ENCODE measurements around the gene SOX3. TPM values are rescaled to one million over a fixed set of nuclear protein-coding genes. Genes with fewer than 3 reads are reported as not detected.

Gene SOX3
- total and polyA plus RNA-seq, 9 of the 15 experiments (the other 6 are each of a cell fraction or from before 2014, with no cell fraction given) = not detected

DNA sequence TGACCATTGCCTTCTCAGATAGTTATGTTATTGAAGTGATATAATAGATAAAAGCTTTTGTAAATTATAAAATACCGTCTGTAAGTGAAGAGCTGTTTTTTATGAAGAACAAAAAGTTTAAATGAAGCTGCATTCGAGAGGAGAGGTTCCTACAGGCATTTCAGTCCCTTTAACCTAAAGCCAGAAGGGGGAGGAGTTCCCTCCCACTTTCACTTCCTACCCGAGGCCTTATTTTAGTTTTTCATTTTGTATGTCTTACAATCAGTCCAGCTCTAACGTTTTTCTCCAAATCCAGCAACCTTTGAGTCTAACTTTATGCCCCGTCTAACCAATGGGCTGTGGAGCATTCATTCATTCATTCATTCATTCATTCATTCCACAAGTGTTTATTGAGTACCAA, 16.5 kb upstream of the SOX3 start:
- H4K20me1 ChIP-seq (replicated peaks; ENCODE audit: control insufficient read depth, insufficient read depth, low read length) = no peaks in the 10 kb centered on the region
- no peaks in the 10 kb centered on the region for H3K79me2 ChIP-seq (ENCODE audit: control insufficient read depth, insufficient read depth, low read length)
- no peaks in the 10 kb centered on the region for H3K27me3 ChIP-seq (ENCODE audit: control insufficient read depth in 2 of 2, insufficient read depth in 2 of 2, low read length in 2 of 2)
- intact Hi-C loops (cut with micrococcal nuclease) (no loop called here), in situ Hi-C loops (cut with MboI) (no loop called here)
- no peaks in the 10 kb centered on the region for H3K9me3 ChIP-seq (replicated peaks; ENCODE audit: control insufficient read depth, insufficient read depth, low read depth, low read length)
- ATAC-seq = no peak
- no peak overlapping the region for H3K4me2 ChIP-seq (ENCODE audit: insufficient read depth, low read length)
- POLR2A ChIA-PET = no interaction called here
- FAIRE-seq = no peak
- no peaks in the 10 kb centered on the region for H3K4me1 ChIP-seq (replicated peaks in 1 of 2; ENCODE audit: control insufficient read depth in 2 of 2, insufficient read depth in 2 of 2, low read length in 2 of 2)
- CTCF ChIA-PET (ENCODE audit: low intra/inter-chr PET ratio) = no interaction called here
- no TSS peak for BruUV-seq (replicated peaks)
- H3K9ac ChIP-seq (ENCODE audit: insufficient read depth in 1 of 2, low read depth in 2 of 2, low read length in 2 of 2) = no peak overlapping the region
- no peak overlapping the region for H2AFZ ChIP-seq (ENCODE audit: low read depth, low read length)
- no peaks in the 10 kb centered on the region for H3K36me3 ChIP-seq (ENCODE audit: control insufficient read depth, insufficient read depth, low read length)
- DNase-seq (ENCODE audit: extremely low read depth in 1 of 4, low spot score in 3 of 4) = no peak
- WGBS (ENCODE audit: insufficient coverage, low coverage, missing lambda C conversion rate) = 0% methylated on average over 5 of the region's 5 CpGs
- no peaks in the 10 kb centered on the region for H3K9me1 ChIP-seq (ENCODE audit: control insufficient read depth, insufficient read depth, low read length)
- H3K4me3 ChIP-seq = no peak overlapping the region
- no peak overlapping the region for H3K27ac ChIP-seq (ENCODE audit: extremely low read depth, low read depth, low read length)
- TF ChIP-seq, protein P1, sequence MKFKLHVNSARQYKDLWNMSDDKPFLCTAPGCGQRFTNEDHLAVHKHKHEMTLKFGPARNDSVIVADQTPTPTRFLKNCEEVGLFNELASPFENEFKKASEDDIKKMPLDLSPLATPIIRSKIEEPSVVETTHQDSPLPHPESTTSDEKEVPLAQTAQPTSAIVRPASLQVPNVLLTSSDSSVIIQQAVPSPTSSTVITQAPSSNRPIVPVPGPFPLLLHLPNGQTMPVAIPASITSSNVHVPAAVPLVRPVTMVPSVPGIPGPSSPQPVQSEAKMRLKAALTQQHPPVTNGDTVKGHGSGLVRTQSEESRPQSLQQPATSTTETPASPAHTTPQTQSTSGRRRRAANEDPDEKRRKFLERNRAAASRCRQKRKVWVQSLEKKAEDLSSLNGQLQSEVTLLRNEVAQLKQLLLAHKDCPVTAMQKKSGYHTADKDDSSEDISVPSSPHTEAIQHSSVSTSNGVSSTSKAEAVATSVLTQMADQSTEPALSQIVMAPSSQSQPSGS (CRISPR knock-in tag; IDR thresholded peaks at IDR 0.05) = no peak
- TF ChIP-seq MCM7 (IDR thresholded peaks at IDR 0.05) (no peak), ZNF717 (CRISPR knock-in tag; IDR thresholded peaks at IDR 0.05) (no peak), CBX3 (IDR thresholded peaks at IDR 0.05; ENCODE audit: borderline replicate concordance in 1 of 2, low read length in 2 of 2) (no peak), ESRRA (IDR thresholded peaks at IDR 0.05; ENCODE audit: borderline replicate concordance, low read depth) (no peak), RBFOX2 (IDR thresholded peaks at IDR 0.05; ENCODE audit: low read depth, low read length) (no peak), ZNF41 (CRISPR knock-in tag; conservative IDR thresholded peaks at IDR 0.05) (no peak), KAT2B (IDR thresholded peaks at IDR 0.05; ENCODE audit: low read depth, low read length) (no peak), ZNF143 (CRISPR knock-in tag; IDR thresholded peaks at IDR 0.05) (no peak), GTF2F1 (IDR thresholded peaks at IDR 0.05; ENCODE audit: low read depth, low read length) (no peak), JUNB (CRISPR knock-in tag; conservative IDR thresholded peaks at IDR 0.05) (no peak), ZC3H8 (IDR thresholded peaks at IDR 0.05) (no peak), ZNF232 (CRISPR knock-in tag; IDR thresholded peaks at IDR 0.05) (no peak)
- TF ChIP-seq, protein P2, sequence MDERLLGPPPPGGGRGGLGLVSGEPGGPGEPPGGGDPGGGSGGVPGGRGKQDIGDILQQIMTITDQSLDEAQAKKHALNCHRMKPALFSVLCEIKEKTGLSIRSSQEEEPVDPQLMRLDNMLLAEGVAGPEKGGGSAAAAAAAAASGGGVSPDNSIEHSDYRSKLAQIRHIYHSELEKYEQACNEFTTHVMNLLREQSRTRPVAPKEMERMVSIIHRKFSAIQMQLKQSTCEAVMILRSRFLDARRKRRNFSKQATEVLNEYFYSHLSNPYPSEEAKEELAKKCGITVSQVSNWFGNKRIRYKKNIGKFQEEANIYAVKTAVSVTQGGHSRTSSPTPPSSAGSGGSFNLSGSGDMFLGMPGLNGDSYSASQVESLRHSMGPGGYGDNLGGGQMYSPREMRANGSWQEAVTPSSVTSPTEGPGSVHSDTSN (CRISPR knock-in tag; IDR thresholded peaks at IDR 0.05; ENCODE audit: low read depth) = no peak
- TF ChIP-seq, protein P2 (tag; conservative IDR thresholded peaks at IDR 0.05; ENCODE audit: low read depth) = no peak
- TF ChIP-seq, protein P3, sequence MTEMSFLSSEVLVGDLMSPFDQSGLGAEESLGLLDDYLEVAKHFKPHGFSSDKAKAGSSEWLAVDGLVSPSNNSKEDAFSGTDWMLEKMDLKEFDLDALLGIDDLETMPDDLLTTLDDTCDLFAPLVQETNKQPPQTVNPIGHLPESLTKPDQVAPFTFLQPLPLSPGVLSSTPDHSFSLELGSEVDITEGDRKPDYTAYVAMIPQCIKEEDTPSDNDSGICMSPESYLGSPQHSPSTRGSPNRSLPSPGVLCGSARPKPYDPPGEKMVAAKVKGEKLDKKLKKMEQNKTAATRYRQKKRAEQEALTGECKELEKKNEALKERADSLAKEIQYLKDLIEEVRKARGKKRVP (CRISPR knock-in tag; IDR thresholded peaks at IDR 0.05) = no peak
- TF ChIP-seq, protein P4, sequence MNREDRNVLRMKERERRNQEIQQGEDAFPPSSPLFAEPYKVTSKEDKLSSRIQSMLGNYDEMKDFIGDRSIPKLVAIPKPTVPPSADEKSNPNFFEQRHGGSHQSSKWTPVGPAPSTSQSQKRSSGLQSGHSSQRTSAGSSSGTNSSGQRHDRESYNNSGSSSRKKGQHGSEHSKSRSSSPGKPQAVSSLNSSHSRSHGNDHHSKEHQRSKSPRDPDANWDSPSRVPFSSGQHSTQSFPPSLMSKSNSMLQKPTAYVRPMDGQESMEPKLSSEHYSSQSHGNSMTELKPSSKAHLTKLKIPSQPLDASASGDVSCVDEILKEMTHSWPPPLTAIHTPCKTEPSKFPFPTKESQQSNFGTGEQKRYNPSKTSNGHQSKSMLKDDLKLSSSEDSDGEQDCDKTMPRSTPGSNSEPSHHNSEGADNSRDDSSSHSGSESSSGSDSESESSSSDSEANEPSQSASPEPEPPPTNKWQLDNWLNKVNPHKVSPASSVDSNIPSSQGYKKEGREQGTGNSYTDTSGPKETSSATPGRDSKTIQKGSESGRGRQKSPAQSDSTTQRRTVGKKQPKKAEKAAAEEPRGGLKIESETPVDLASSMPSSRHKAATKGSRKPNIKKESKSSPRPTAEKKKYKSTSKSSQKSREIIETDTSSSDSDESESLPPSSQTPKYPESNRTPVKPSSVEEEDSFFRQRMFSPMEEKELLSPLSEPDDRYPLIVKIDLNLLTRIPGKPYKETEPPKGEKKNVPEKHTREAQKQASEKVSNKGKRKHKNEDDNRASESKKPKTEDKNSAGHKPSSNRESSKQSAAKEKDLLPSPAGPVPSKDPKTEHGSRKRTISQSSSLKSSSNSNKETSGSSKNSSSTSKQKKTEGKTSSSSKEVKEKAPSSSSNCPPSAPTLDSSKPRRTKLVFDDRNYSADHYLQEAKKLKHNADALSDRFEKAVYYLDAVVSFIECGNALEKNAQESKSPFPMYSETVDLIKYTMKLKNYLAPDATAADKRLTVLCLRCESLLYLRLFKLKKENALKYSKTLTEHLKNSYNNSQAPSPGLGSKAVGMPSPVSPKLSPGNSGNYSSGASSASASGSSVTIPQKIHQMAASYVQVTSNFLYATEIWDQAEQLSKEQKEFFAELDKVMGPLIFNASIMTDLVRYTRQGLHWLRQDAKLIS (CRISPR knock-in tag; IDR thresholded peaks at IDR 0.05) = no peak
